ENCODE data around the gene STARD13. TPM values are rescaled to one million over a fixed set of nuclear protein-coding genes. Genes with fewer than 3 reads are reported as not detected.
"Not testable (repeated sequence)": the region's sequence is repeated elsewhere in the genome, so short reads cannot be mapped to it uniquely, and the experiment has no call there.

The STARD13 gene
- polyA plus RNA-seq, 3 donors = 20.5 to 26.8 (median 23.1) TPM

DNA sequence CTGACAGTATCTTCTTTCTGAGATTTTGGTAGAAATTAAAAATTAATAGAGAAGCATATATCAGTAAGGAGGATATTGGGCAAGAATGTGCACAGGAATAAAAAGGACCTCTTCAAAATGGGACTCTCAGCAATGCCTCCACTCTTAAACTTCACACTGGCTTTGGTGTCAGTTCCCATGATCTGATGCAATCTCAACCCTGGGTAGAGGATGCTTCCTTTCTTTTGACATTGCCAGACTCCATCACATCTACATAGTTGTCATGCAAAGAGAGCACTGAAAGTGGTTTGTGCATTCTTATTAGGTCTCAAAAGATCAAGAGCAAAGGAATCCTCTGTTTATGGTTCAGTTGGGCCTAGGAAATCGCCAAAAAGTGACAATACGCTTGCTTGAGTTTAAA, 26.3 kb downstream of the STARD13 start:
- no peak for DNase-seq

DNA sequence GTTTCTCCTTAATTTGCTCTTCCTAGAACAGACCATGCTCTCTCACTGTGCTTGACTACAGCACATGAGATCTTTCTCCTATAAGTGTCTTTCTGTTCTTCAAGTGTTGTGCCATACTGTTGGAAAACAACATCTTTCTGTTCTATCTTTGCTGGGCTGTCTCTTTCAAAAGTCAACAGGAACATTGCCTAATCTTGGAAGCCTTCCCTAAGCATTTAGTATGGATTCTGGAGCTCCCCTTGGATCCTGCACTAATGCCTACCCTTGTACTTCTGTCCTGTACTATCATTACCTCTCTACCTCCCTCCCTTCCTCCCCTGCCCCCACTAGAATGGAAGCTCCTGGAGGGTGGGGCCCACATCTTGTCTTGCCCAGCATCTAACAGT, 26.8 kb downstream of the STARD13 start:
- DNase-seq = no peak

DNA sequence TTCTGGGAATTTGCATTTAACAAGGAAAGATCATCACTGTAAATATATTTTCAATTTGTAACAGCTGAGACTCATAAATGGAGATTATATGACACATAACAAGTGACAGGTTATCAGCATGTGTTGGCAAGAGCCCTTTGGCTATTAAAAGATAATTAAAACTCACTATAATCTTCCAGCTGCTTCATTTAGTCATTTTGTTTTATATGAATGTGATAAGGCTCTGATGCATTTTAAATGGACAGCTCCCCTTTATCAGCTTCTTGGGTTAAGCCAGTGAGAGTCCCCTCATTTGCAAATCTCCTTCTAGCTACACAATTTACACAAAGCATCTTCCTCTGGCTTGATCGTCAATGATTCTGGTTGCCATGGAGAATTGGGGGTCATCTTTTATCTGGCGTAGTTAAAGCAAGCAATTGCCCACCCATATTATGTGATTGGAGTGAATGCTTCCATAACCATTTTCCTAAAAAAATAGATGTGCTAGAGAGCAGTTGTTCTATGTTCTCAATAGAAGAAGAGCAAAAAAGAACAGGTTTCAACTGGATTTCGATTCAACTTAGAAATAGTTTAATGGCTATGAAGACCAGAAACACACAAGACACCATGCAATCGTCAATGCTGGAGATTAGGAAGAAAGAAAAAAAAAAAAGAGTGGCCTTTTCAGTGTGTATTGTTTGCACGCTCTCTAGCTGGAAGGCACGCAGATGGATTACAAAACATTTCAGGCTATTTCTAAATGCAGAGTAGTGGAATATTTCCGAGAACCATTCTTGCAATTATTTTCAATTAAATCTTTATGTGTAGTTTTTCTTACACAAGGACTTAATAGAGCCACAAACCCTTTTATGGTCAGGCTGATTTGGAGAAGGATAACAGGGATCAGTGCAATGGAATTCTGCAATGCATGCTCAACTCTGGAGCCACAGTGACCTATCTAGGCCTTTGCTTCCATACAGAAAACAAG, 27.4 kb downstream of the STARD13 start:
- no peak for DNase-seq

DNA sequence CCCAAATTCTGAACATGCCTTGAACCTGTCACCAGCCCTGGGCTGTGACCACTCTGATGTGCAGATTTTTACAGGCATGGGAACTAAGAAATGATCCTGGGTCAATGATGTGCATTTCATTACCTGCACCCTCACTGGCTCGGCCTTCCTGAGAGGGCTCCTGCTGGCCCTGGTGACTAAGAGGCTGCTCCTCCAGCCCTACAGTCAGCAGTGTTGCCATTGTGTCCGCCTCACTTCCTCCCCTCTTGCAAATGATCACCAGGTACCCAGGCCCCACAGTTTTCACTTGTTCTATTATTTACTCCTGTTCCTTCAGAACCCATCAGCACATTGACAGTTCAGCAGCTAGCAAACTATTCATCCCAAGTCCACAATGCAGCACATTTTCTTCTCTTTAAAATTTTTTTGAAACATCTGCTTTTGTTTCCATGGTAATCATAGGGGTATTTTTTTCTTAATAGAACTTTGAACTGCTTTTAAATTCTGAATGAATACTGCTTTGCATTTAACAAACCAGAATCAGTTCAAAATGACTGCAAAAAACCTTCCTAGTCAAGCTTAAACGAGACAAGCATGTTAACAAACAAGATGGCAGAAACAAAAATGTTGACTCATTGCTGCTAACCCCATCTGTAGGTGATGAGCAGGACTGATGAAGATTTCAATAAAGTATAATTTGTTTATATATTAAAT, 29.3 kb downstream of the STARD13 start:
- DNase-seq = no peak

DNA sequence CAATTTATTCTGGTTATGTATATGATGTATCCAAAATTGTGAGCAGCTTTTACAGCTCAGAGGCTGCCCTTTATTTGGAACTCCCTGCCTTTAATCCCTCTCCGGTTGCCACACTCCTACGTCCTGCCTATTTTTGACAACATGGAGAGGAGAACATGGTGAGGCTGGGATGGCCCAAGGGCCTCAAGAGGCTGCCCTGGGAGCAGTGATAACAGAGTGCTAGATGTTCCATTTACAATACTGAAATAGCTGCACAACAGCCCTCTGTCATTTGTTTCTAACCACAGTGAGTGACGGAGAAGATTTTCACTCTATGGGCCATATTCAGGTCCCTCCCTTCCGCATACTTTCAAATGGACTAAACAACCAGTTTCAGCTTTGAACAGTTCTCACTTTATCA, 33.4 kb downstream of the STARD13 start:
- no peak for DNase-seq

DNA sequence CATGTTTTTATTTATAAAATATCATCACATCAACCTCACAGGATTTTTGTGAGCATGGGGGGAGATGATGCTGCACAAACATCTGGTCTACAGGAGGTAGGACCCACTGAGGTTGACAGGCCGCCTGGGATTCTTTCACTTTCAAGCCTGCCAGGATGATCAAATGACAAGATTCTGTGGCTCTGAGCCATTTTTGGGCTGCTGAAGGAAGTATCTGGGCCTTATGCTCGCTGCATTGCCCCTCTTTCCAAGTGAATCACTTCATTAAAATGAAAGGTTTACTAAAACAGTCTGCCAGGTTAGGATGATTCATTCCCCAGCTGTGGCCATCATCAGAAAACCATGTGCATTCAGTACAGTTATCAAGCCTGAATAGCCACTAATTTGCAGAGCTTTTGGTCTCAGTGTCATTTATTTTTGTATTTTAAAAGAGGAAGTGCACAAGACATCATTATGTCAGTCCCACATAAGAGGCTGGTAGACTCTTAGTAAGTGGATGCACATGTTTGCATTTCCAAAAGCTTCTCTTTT, 34.4 kb downstream of the STARD13 start:
- no peak for DNase-seq

DNA sequence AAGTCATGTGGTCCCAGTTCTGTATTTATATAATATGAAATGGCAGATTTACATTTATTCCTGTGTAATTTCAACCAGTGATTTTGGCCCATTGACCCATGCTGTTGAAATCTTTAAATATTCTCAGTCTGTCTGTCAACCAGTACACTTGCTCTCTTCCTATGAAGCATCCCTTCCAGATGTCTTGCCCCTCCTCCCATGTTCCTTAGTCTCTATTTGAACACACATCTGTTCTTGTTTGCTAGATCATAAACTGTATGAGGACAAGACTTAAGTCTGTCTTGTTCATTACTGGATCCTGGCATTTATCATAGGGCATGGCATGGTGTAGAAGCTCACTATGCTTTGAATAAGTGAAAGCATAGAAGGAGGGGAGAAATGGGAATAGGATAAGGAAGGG, 34.9 kb downstream of the STARD13 start:
- no peak for DNase-seq

DNA sequence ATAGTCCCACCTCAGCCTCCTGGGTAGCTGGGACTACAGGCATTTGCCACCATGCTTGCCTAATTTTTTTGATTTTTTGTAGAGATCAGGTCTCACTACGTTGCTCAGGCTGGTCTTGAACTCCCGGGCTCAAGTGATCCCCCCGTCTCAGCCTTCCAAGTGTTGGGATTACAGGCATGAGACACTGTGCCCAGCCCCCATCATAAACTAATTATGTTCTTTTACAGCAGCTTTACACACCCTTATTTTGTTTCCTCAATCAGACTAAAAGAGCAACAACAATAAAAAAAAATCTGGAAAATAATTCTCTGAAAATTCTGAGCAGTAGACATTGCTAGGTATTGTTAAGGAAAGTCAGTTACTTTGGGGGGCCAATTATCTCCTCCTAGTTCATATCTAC, 35.7 kb downstream of the STARD13 start:
- no peak for DNase-seq

DNA sequence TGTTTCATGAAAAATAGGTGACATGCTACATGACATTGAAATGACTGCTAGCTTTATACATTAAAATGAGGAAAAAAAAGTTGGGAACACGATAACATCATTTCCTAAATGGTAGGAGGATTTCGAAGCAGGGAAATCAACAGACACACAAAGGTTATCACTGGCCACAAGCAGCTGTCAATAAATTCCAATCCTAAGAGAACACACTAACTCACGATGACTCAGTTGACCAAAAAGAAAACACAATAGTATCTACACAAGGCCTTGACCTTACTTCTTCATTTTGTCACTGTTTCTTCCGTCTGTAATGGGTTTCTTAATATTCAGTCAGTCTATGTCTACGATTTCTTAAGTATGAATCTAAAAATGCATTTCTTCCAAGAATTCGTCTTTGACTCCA, 36.5 kb downstream of the STARD13 start:
- no peak for DNase-seq

DNA sequence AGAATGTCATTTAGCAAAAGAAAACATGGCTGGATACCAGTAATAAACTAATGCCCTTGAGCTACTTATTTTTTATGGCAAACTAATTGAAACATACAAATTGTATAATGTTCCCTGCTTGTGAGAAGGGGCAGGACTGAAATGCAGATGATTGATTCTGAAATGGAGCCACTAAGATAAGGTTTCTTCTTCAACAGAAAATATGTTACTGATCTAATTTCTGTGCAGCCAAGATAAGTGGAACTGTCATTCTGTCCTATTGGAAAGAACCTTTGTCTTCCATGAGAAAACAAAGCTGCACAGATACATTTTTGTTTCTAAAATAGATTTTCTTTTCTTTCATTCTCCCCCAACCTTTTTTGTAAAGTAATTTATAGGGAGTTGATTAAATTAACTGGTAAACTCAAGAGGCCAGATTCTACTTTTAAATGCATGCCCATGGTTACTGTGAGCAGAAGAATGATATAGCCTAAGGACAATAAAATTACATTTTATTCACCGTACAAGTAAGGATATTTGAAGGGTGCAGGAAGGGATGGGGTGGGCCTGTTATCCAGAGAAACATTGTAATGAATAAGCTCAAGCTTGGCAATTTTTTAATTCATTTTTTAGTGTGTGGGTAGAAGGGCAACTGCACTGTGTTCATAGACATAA, 39.9 kb downstream of the STARD13 start:
- no peak for DNase-seq

DNA sequence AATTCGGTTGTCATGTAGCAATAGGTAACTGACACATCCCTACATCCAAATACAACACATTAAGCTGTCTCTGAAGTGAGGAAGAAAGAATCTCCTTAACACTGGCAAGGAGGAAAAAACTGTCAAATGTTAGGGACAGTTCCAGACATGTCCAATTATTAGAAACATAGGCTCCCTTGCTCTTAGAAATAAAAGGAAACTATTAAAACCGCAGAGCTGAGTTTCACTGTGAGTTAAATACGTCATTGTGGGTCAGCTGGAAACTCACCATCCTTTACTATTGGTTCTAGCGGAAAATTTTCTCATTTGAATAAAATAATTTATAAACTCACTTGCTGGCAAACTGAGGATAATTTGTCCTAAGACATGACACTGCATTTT, 40.7 kb downstream of the STARD13 start:
- no peak for DNase-seq

DNA sequence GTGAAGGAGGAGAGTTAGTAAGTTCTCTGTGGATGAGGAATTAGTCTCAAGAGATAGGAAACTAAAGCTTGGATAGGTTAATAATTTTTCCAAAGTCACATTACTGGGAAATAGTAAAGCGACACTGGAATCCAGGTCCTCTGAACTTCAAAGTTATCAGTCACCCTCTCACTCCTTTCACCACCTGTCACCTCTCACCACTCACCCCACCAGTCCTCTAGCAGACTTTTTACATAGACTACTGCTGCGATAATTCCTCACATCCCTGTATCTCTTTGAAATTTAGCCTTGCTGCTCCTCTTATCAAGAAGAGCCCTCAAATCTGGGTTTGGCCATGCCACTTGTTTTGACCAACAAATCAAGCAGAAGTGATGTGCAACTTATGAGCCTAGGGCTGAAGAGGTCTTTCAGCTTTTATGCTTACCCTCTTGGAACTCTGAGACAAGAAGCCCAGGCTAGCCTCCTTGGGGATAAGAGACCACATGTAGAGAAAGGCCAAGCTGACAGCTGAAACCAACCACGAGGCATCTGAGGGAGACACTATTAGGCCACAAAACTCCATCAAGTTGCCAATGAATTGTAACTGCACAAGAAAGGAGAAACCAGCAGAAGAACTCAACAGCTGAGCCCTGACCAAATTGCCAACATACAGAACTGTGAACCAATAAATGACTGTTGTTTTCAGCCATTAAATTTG, 41.2 kb downstream of the STARD13 start:
- DNase-seq = no peak

DNA sequence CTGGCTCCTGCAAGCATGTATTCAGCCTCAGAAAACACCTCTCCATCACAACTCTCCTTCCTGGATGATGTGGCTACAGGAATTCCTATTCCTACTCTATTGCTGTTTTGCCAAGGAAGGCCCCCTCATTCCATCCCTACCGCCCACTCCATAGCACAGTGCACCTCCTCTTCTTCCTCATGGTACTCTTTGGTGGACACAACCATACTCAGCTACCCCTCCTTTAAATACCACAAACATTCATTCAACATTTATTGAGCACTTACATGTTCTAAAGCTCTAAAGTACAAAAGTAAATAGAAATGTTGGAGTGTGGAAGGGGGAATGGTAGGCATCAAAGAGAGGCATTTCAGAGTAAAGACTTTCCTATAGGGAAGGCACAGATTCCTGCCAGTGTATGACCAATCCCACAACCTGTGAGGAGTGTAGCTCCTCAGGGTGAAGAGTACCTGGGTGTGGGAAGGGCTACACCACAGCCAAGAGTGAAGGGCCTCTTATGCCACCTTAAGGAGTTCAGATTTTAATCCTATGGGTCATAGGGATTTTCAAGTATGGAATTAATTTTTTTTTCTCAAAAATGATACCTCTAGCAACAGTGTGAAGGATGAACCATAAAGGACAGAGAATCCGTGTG, 42.5 kb downstream of the STARD13 start:
- no peak for DNase-seq

DNA sequence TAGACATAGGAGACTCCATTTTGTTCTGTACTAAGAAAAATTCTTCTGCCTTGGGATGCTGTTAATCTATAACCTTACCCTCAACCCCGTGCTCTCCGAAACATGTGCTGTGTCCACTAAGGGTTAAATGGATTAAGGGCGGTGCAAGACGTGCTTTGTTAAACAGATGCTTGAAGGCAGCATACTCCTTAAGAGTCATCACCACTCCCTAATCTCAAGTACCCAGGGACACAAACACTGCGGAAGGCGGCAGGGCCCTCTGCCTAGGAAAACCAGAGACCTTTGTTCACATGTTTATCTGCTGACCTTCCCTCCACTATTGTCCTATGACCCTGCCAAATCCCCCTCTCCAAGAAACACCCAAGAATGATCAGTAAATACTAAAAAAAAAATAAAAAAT, 43.2 kb downstream of the STARD13 start:
- DNase-seq = not testable (repeated sequence)

DNA sequence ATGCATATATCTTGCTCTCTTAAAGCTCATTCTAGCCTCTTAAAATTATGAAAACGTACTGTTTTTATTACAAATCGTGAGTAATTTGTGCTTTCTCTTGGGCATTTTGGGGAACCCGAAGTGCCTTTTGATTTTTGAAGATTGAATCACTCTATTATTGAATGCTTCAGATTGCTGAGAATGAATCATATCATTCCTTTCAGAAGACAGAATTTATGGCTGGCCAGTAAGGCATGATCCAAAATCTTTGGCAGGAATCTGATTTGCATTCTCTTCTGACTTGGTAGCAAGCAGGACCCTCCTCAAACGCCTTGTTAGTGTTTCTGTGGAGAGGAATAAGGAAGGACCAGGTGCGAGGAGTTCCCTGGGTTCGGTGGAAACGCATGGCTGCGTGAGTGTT, 49.5 kb downstream of the STARD13 start:
- no peak for DNase-seq

DNA sequence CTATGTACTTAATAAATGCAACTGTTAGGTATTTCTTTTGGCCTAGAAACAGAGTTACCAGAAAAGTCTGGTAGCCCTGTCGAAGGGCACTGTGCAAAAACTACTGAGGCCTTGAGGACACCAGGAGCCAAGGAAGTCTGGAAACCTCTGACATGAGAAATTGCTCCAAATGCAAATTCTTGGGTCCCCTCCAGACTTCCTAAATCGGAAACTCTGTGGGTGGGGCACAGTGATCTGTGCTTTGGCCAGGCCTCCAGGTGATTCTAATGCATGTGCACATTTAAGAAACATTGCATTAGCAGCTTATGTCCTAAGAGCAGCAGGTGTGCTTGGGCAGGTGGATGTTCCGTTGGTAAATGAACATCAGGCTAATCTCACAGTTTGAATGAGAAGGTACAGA, 50.0 kb downstream of the STARD13 start:
- no peak for DNase-seq

DNA sequence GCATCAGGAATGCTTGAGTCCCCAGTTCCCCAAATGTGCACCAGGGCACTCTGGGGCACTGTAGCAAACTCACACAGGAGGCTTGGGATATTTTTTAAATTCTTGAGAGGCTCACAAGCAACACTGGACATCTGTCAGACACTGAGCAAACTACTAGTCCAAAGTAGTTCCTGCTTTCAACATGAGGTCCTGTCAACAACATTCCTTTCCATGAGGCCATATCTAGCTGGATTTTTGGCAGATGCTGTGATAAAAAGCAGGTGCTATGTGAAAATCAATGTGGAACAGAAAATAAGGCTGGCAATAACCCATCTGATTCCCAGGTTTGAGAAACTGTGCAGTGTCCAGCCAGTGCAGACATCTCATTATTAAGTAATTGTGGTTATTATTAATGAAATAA, 50.5 kb downstream of the STARD13 start:
- DNase-seq = no peak

DNA sequence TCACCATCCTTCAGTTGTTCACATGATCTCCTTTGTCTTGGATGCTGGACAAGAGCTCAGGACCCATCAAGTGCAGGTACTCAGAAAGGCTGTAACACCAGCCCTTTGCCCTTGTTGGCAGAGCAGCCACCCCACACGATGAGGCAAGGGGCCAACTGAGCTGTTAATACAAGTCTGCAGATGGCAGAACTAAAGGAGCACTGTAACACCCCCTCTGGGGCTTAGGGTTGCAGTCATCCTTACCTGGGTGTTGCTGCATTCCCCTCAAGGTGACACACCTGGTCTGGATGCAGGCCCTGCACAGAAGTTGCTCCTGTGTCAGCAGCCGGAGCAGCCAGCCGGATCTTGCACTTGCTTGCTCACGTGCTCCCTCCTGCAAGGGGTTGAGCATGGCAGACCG, 52.0 kb downstream of the STARD13 start:
- DNase-seq = no peak

DNA sequence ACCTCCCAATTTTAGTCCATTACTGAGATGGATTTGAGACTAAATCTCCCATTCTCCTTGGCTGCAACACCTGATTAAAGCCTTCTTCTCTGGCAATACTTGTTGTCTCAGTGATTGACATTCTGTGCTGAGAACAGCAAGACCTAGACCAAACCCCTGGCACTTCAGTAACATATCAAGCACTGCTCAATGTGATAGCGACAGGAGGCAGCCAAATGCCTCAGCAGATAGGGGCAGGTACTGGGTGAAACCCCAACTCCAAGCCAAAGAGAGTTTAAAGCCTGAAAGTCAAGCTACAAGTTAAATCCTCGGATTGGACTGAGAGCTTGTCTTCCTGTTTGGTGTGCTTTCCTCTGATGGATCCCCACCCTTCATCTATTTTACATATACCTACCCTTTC, 52.7 kb downstream of the STARD13 start:
- DNase-seq = no peak

DNA sequence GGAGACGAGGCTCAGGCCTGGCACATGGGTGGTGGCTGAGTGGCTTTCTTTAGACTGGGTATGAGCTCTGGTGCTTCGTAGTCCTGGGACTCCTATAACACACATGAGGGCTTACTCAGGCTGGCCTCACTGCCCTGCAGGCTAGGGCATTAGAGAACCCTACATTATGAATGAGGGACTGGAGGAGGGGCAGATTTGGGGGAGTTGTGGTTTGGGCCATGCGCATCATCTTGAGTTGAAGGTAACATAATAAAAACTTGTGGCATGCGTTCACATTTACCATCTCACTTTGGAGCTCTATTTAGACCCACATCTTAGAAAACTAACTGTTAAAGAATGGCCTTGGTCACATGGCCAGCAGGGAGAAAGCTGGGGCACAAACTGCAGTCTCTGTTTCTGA, 54.2 kb downstream of the STARD13 start:
- DNase-seq = no peak

DNA sequence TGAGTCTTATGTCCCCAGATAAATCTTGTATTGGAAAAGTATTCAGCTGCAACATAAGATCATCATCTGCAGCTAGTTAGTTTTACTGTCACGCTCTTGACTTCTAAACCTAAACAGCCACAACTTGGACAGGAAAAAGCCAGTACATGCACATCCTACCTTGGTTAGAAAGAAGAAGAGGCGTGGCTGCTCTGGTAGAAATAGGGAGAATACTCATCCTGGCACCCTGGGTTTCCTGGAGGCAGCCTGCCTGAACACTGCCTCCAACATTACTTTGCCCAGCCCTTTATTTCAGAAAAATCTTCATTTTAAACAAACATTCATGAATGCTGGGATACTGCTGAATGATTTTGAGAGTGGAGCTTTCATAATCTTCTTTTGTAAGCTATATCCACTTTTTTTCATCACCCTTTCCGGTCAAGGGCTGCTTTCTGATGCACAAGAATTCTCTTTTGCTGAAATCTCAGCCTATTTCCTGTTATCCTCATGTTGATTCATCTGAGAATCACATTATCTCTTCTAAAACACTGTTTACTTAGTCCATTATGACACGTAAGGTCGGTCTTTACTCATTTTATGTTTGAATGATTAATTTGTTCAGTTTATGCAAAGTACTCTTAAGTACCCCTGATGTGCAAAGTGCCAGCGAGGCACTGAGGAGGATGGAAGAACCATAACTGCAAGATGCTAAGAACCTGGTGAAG, 55.2 kb downstream of the STARD13 start:
- no peak for DNase-seq

Measured in renal pelvis (tissue), 4 donors.